Endodermal cell (in vitro differentiated cells): ENCODE measurements around the gene ZNF595. TPM values are rescaled to one million over a fixed set of nuclear protein-coding genes. Genes with fewer than 3 reads are reported as not detected.

Experiments
- DNase-seq: peaks from one replicate; pipeline ENCODE4 v3.0.0-alpha.2; 2017
- H3K27ac ChIP-seq: 2 replicates; pipeline ENCODE4 v1.5.1; 2013; ENCODE audit warnings: mild to moderate bottlenecking, low read depth, low read length, moderate library complexity
- H3K27me3 ChIP-seq: 2 replicates; pipeline ENCODE4 v1.6.1; 2013; ENCODE audit warnings: mild to moderate bottlenecking, low read length, moderate library complexity; ENCODE audit not compliant: insufficient read depth, control insufficient read depth, poor library complexity, severe bottlenecking
- H3K36me3 ChIP-seq: 2 replicates; pipeline ENCODE4 v1.7.0; 2013; ENCODE audit warnings: mild to moderate bottlenecking, low read length, moderate library complexity; ENCODE audit not compliant: control insufficient read depth, insufficient read depth
- H3K4me1 ChIP-seq: one replicate; pipeline ENCODE4 v1.7.0; 2013; ENCODE audit warnings: low read length; ENCODE audit not compliant: control insufficient read depth, insufficient read depth
- H3K4me3 ChIP-seq: 2 replicates; pipeline ENCODE4 v1.5.1; 2013; ENCODE audit warnings: mild to moderate bottlenecking, low read length, moderate library complexity
- H3K9ac ChIP-seq: 2 replicates; pipeline ENCODE4 v1.6.1; 2013; ENCODE audit warnings: mild to moderate bottlenecking, low read length, moderate library complexity; ENCODE audit not compliant: poor library complexity, severe bottlenecking; ENCODE audit errors: extremely low read depth
- H3K9me3 ChIP-seq: 2 replicates; pipeline ENCODE4 v1.6.1; 2013; ENCODE audit warnings: mild to moderate bottlenecking, low read length, moderate library complexity; ENCODE audit not compliant: control insufficient read depth
- H3K27ac Mint-ChIP-seq: 2 replicates; pipeline ENCODE4 v1.8.0; 2020; ENCODE audit warnings: mixed read lengths
- H3K27me3 Mint-ChIP-seq: 2 replicates; pipeline ENCODE4 v1.8.0; 2021; ENCODE audit warnings: mild to moderate bottlenecking, mixed read lengths; ENCODE audit not compliant: insufficient read depth
- H3K36me3 Mint-ChIP-seq: 2 replicates; pipeline ENCODE4 v1.8.0; 2020; ENCODE audit warnings: low read depth, mixed read lengths
- H3K4me1 Mint-ChIP-seq: 2 replicates; pipeline ENCODE4 v1.8.0; 2020; ENCODE audit warnings: mixed read lengths
- H3K4me3 Mint-ChIP-seq: 2 replicates; pipeline ENCODE4 v1.8.0; 2020; ENCODE audit warnings: mild to moderate bottlenecking, moderate library complexity, mixed read lengths
- H3K9me3 Mint-ChIP-seq: 2 replicates; pipeline ENCODE4 v1.8.0; 2020; ENCODE audit warnings: mild to moderate bottlenecking, mixed read lengths
- CTCF ChIP-seq: fragments of 200-600 bp; sonication (generic); conservative IDR thresholded peaks from 2 replicates; pipeline ENCODE4 v1.5.0; 2021; ENCODE audit warnings: antibody characterized with exemption, mild to moderate bottlenecking
- WGBS, 2 experiments: methylation state at CpG; one replicate each; pipeline versions ENCODE4 v1.1.5 to v1.1.7; 2013; ENCODE audit warnings: missing lambda C conversion rate in 2 of 2, mixed read lengths in 1 of 2; ENCODE audit not compliant: insufficient coverage in 1 of 2, insufficient read length in 1 of 2; 5-methylcytosine and 5-hydroxymethylcytosine counted together
- total RNA-seq, 2 donors: library from RNA; stranded (reverse); fragmentation: NEBNext Ultra II Directional in 1 of 2; extraction: Animal tissue kit (Norgen Biotek cat#: 25700) in 1 of 2; gene quantifications; 2 replicates in 1 of 2; 3 replicates in 1 of 2; pipeline ENCODE4 v1.2.1, GENCODE V29; 2021

ZNF595 gene
- total RNA-seq, 2 donors from 2014 or later, result 10.7 to 26.7 TPM

- whole genome bisulfite sequencing, 2 experiments, result 65% methylated on average over 1 of the region's 1 CpG; no CpG with 5 or more reads in 1 of the 2 experiments
- no peak overlapping the region for H3K4me3 Mint-ChIP-seq
Measured at GRCh38 chr4:112771-113170, 59.6 kb downstream of the ZNF595 start.

GRCh38 chr4:113732-114131 is 60.6 kb downstream of the ZNF595 start:
- Mint-ChIP-seq H3K4me1 (no peaks in the 10 kb centered on the region), H3K27ac (no peak overlapping the region), H3K9me3 (peaks cover 83% of the 10 kb centered on the region), H3K36me3 (no peaks in the 10 kb centered on the region), H3K4me3 (no peak overlapping the region), H3K27me3 (peaks cover 26% of the 10 kb centered on the region)
- Histone ChIP-seq H3K4me3 (no peak overlapping the region), H3K27me3 (peaks cover 7% of the 10 kb centered on the region), H3K27ac (no peak overlapping the region), H3K9me3 (peaks cover 34% of the 10 kb centered on the region), H3K36me3 (no peaks in the 10 kb centered on the region), H3K4me1 (no peaks in the 10 kb centered on the region), H3K9ac (no peak overlapping the region)
- TF ChIP-seq CTCF, result no peak
- DNase-seq, result no peak
- 79 to 86% methylated on average over 2 of the region's 2 CpGs for WGBS, 2 experiments

More at GRCh38 chr4:112771-113170, 59.6 kb downstream of the ZNF595 start:
- no peaks in the 10 kb centered on the region for H3K36me3 ChIP-seq
- no peak overlapping the region for H3K27ac ChIP-seq
- H3K4me1 ChIP-seq, result no peaks in the 10 kb centered on the region
- DNase-seq, result no peak
- H3K9ac ChIP-seq, result no peak overlapping the region
- peaks cover 30% of the 10 kb centered on the region for H3K9me3 ChIP-seq
- H3K4me1 Mint-ChIP-seq, result no peaks in the 10 kb centered on the region
- TF ChIP-seq CTCF, result no peak
- H3K9me3 Mint-ChIP-seq, result peaks cover 89% of the 10 kb centered on the region
- H3K4me3 ChIP-seq, result no peak overlapping the region
- H3K27me3 ChIP-seq, result peaks cover 17% of the 10 kb centered on the region
- peaks cover 35% of the 10 kb centered on the region for H3K27me3 Mint-ChIP-seq
- H3K27ac Mint-ChIP-seq, result no peak overlapping the region
- H3K36me3 Mint-ChIP-seq, result no peaks in the 10 kb centered on the region

- DNase-seq, result no peak
- Histone ChIP-seq H3K9me3 (peaks cover 34% of the 10 kb centered on the region), H3K27ac (no peak overlapping the region), H3K27me3 (peaks cover 3% of the 10 kb centered on the region), H3K4me1 (no peaks in the 10 kb centered on the region), H3K9ac (no peak overlapping the region), H3K4me3 (no peak overlapping the region), H3K36me3 (no peaks in the 10 kb centered on the region)
- H3K27me3 Mint-ChIP-seq, result peaks cover 22% of the 10 kb centered on the region
- H3K4me3 Mint-ChIP-seq, result no peak overlapping the region
- no peak for TF ChIP-seq CTCF
- H3K27ac Mint-ChIP-seq, result no peak overlapping the region
- no peaks in the 10 kb centered on the region for H3K4me1 Mint-ChIP-seq
- H3K9me3 Mint-ChIP-seq, result peaks cover 82% of the 10 kb centered on the region
- H3K36me3 Mint-ChIP-seq, result no peaks in the 10 kb centered on the region
Measured at GRCh38 chr4:114149-114548, 61.0 kb downstream of the ZNF595 start.
